Raji (cell line): ENCODE data around the gene SH3BP4.

Source experiments
- POLR2A ChIP-seq: IDR thresholded peaks from 2 replicates; pipeline ENCODE4 v1.6.1; 2011; ENCODE audit warnings: low read depth, low read length, control low read depth; ENCODE audit not compliant: insufficient read depth

SH3BP4 gene

DNA sequence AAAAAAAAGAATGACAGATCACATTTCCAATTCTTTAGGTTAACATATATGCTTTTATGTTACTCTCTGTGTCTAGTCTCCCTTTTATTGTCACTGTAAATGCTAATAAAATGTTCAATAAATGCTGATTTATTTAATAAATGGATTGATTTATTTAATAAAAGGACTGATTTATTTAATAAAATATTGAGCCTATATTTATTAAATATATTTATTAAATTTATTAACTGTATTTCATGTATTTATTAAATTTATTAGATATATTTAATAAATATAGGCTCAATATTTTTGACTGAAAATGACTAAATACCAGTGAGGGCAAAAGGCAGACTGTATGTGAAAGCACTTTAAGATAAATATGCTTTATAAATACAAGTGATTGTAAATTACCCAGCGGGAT, 142.6 kb downstream of the SH3BP4 start:
- no peak for TF ChIP-seq POLR2A

DNA sequence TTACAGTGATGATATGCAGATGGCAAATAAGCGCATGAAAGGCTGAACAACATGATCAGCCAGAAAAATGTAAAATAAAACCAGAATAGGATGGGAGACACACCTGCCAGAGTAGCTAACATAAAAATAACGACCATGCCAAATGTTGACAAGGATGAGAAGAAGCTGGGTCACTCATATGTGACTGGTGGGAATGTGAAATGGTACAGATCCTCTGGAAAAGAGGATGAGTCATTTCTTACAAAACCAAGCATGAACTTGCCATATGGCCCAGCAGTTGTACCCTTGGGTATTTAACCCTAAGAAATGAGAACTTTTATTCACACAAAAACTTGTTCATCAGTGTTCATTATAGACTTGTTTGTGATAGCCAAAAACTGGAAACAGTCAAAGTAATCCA, 143.8 kb downstream of the SH3BP4 start:
- no peak for TF ChIP-seq POLR2A

DNA sequence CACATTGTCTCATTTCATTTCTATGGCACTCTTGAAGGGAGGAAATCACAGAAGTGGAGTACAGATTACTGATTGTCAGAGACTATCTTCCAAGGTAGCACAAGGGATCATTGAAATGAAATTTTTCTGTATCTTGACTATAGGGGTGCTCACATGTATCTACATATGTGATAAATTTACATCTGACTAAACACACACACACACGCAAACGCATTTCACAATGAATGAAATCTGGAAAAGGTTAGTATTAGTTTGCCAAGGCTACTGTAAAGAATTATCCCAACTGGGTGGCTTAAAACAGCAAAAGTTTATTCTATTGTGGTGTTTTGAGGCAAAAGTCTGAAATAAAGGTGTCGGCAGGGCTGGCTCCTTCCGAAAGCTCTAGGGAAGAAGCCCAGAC, 144.6 kb downstream of the SH3BP4 start:
- TF ChIP-seq POLR2A: no peak

DNA sequence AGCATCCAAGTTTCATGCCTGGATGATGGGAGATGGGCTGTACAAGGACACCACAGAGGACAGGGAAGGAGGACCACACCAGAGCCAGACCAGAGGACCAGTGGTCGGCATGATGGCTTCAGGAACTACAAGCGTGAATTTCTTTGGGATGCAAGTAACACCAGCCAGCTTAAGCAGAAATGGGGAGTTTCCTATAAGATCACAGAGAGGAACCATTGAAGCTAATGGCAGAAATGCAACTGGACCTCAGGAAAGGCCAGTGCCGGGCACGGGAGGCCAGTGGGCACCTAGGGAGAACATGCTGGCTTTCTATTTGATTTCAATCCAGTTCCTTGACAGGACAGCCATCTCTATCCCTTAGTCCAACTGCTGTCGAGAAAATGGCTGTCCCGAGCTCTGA, 145.4 kb downstream of the SH3BP4 start:
- TF ChIP-seq POLR2A: no peak

DNA sequence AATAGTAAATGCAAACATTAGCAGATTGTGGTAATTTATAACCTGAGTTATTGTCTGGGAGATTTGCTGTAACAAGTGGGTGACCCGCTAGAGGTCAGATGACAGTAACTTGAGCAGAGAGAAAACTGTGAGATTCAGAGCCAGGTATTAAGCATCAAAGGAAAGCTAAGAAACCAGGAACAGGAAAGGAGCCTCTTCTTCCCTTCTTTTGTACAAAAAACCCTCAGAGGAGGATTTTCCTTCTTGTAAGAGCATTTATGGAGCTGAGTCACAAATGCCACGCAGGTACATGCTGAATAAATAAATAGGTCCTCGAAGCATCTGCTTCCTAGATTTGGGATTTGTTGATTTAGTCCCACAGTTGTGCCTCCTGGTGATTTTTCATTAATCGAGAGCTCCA, 146.5 kb downstream of the SH3BP4 start:
- TF ChIP-seq POLR2A: no peak

DNA sequence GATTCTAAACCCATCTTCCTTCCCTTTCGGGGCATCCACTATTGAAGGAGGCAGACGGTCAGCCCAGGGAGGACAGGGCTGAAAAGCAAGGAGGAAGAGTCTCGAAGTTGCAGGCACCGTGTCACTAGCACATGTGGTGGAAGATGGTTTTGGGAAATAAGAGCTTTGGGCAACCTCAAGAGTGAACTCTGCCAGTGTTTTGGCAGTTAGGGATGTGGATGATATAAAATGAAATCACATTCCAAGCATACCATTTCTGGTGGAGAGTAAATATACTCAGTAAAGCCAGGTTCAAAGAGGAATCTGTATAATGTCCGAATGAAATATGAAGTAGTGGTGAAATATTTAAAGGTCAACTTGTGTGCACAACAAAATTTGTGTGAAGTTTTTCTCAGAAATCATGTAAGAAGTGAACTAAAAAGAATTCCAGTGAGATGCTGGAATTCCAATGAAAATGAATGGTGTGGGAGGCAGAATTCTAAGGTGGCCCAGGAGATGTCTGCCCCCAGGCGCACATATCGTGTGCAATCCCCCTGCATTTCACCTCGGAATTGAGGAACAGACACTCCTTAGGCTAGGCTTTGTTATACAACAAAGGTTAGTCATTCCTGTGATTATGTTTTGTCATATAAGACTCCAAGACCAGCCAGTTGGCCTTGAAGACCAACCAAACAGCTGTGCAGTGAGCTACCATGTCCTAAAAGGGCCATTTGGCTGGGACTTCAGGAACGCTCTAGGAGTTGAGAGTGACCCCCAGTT, 147.1 kb downstream of the SH3BP4 start:
- no peak for TF ChIP-seq POLR2A

DNA sequence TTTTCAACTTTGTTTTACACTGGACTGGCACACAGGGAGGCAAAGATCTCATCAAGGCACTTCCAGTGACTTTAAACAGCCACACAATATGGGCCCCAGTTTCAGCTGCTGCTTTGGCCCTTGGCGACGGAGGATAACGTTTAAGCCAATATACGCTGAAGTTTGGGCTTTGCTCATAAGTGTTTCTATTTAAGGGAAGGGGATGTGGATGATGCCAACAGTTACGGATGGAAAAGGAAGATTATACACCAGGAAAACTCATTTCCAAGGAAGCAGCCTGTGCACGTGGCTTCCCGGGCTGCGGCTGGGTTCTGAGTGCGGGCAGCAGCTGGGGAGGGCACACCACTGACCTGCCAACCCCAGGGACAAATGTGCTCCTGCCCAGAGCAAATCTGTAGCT, 151.1 kb downstream of the SH3BP4 start:
- no peak for TF ChIP-seq POLR2A
